Parathyroid adenoma (tissue), 2 donors: ENCODE results near the gene NKG7.

Experiments used
- H2AFZ ChIP-seq: fragments of 300-600 bp; sonication (generic); one replicate; pipeline ENCODE4 v1.7.0; 2017; ENCODE audit warnings: antibody characterized with exemption, mild to moderate bottlenecking
- H3K27ac ChIP-seq: fragments of 300-600 bp; sonication (generic); one replicate; pipeline ENCODE4 v1.7.0; 2017
- H3K27me3 ChIP-seq: fragments of 300-600 bp; sonication (generic); one replicate; pipeline ENCODE4 v1.7.0; 2017; ENCODE audit warnings: low read length; ENCODE audit not compliant: control insufficient read depth, insufficient read depth
- H3K36me3 ChIP-seq: fragments of 300-600 bp; sonication (generic); one replicate; pipeline ENCODE4 v1.7.0; 2017; ENCODE audit warnings: low read length; ENCODE audit not compliant: control insufficient read depth, insufficient read depth
- H3K4me1 ChIP-seq: fragments of 300-600 bp; sonication (generic); one replicate; pipeline ENCODE4 v1.7.0; 2017; ENCODE audit warnings: control low read depth
- H3K4me2 ChIP-seq: fragments of 300-600 bp; sonication (generic); one replicate; pipeline ENCODE4 v1.7.0; 2017; ENCODE audit warnings: low read length
- H3K4me3 ChIP-seq: fragments of 300-600 bp; sonication (generic); one replicate; pipeline ENCODE4 v1.7.0; 2017; ENCODE audit warnings: low read depth, low read length
- H3K79me2 ChIP-seq: fragments of 300-600 bp; sonication (generic); one replicate; pipeline ENCODE4 v1.7.0; 2017; ENCODE audit warnings: control low read depth
- H3K9ac ChIP-seq: fragments of 300-600 bp; sonication (generic); one replicate; pipeline ENCODE4 v1.7.0; 2017; ENCODE audit warnings: mild to moderate bottlenecking
- H3K9me3 ChIP-seq: fragments of 300-600 bp; sonication (generic); one replicate; pipeline ENCODE4 v1.7.0; 2017; ENCODE audit warnings: low read length; ENCODE audit not compliant: control insufficient read depth
- CTCF ChIP-seq: fragments of 300-600 bp; sonication (generic); IDR thresholded peaks from one replicate; pipeline ENCODE4 v1.7.0; 2017; ENCODE audit warnings: antibody characterized with exemption, mild to moderate bottlenecking
- donor health status: primary hyperparathyroidism.

Gene NKG7

GRCh38 chr19:51330366-51330765 is 42.1 kb downstream of the NKG7 start:
- TF ChIP-seq CTCF, result no peak
- Histone ChIP-seq H3K27ac (no peak overlapping the region), H3K36me3 (no peaks in the 10 kb centered on the region), H3K79me2 (no peaks in the 10 kb centered on the region), H3K4me1 (no peaks in the 10 kb centered on the region), H2AFZ (no peak overlapping the region), H3K27me3 (no peaks in the 10 kb centered on the region), H3K4me2 (no peak overlapping the region), H3K4me3 (no peak overlapping the region), H3K9ac (no peak overlapping the region), H3K9me3 (no peaks in the 10 kb centered on the region)

GRCh38 chr19:51329411-51329810 is 43.0 kb downstream of the NKG7 start:
- no peaks in the 10 kb centered on the region for H3K27me3 ChIP-seq
- H3K9ac ChIP-seq, result no peak overlapping the region
- no peak for TF ChIP-seq CTCF
- no peak overlapping the region for H3K4me2 ChIP-seq
- no peaks in the 10 kb centered on the region for H3K36me3 ChIP-seq
- no peaks in the 10 kb centered on the region for H3K79me2 ChIP-seq
- H3K4me3 ChIP-seq, result no peak overlapping the region
- H3K4me1 ChIP-seq, result no peaks in the 10 kb centered on the region
- no peak overlapping the region for H3K27ac ChIP-seq
- H3K9me3 ChIP-seq, result no peaks in the 10 kb centered on the region
- H2AFZ ChIP-seq, result no peak overlapping the region

- Histone ChIP-seq H3K4me3 (no peak overlapping the region), H3K9ac (no peak overlapping the region), H3K4me1 (no peaks in the 10 kb centered on the region), H3K9me3 (no peaks in the 10 kb centered on the region), H3K27ac (no peak overlapping the region), H2AFZ (peak overlapping the region; percentile 72), H3K27me3 (no peaks in the 10 kb centered on the region), H3K79me2 (no peaks in the 10 kb centered on the region), H3K36me3 (no peaks in the 10 kb centered on the region), H3K4me2 (peak overlapping the region; percentile 45)
- peak; percentile 11 for TF ChIP-seq CTCF
These were observed 45.1 kb downstream of the NKG7 start for GRCh38 chr19:51327066-51328001.

GRCh38 chr19:51326216-51327065 is 46.0 kb downstream of the NKG7 start:
- no peak overlapping the region for H3K27ac ChIP-seq

More at GRCh38 chr19:51326216-51327065, 46.0 kb downstream of the NKG7 start:
- Histone ChIP-seq H3K36me3 (no peaks in the 10 kb centered on the region), H3K4me2 (no peak overlapping the region), H3K9me3 (no peaks in the 10 kb centered on the region), H3K4me1 (no peaks in the 10 kb centered on the region), H3K4me3 (no peak overlapping the region), H3K27me3 (no peaks in the 10 kb centered on the region), H3K79me2 (no peaks in the 10 kb centered on the region), H2AFZ (peak overlapping the region; percentile 72), H3K9ac (no peak overlapping the region)
- TF ChIP-seq CTCF, result no peak
